Measurements from ENCODE around the gene AK3. TPM values are rescaled to one million over a fixed set of nuclear protein-coding genes. Genes with fewer than 3 reads are reported as not detected.

The AK3 gene
- 42.7 and 43.7 TPM in 2 replicates for total RNA-seq

GRCh38 chr9:4740638-4741364 is at the start of gene AK3:
TSS of gene AK3 (minus strand) at chr9:4741202. CDS start at chr9:4741087, 115 bp downstream.

DNA sequence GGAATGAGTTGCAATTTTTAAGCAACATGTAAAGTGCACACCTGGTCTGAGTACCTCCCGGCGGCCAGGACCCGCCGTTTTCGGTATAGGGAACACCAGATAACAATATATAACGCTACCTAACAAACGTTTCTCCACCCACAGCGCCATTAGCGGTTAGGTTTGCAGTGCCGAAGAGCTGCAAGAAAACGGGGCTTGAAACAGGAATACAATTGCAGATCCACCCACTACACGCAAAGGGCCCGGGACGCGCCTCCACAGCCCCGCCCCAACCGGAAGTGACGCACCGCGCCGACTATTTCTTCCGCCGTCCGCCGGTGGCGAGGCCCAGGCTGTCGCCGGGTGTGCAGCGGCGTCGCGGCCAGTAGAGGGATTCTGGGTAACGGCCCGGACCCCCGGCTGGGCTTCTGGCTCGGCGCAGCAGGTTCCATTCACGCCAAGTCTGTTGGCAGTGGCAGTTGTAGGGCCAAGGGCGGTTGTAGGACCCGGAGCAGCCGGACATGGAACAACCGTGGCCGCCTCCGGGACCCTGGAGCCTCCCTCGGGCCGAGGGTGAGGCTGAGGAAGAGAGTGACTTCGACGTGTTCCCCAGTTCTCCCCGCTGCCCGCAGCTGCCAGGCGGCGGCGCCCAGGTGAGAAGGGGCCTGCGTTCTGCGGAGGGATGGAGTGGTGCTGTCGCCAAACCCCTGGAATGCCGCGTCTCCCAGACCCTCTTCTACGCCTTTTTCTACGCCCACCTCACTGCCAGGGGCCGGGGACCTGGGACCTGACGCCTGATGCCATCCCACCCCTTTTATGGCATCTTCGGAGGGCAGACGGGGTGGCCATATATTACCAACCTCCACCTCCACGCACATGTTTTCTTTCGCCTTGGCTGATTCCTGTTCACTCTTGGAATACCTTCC is 61.5 kb downstream of the AK3 start, which contains the start of gene CDC37L1:
Gene CDC37L1 (plus strand): TSS at position 302 of the 905 bp plus-strand sequence. CDS start 199 bp downstream, at position 501.

GRCh38 chr9:4666042-4666699 is 74.8 kb downstream of the AK3 start, which contains the start of gene SPATA6L:
TSS of gene SPATA6L (minus strand) at chr9:4666480. CDS start at chr9:4666250, 230 bp downstream.

DNA sequence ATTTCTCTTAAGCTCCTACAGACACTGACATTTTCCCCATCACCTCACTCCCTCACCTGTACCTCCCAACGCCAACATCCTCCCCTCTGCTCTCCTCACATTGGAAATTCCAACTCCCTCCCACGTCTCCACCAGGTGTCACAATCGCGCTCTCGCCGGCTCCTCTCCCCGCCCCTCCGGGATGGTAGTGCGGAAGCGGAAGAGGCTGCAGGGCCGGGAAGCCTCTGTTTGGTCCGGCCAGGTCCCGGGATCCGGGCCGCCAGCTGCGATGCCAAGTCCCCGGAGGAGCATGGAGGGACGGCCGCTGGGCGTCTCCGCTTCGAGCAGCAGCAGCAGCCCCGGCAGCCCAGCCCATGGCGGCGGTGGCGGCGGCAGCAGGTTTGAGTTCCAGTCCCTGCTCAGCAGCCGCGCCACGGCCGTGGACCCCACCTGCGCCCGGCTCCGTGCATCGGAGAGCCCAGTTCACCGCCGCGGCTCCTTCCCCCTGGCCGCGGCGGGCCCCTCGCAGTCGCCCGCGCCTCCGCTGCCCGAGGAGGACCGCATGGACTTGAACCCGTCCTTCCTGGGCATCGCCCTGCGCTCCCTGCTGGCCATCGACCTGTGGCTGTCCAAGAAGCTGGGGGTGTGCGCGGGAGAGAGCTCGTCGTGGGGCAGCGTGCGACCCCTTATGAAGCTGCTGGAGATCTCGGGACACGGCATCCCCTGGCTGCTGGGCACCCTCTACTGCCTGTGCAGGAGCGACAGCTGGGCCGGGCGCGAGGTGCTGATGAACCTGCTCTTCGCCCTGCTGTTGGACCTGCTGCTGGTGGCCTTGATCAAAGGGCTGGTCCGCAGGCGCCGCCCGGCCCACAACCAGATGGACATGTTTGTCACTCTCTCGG is 78.7 kb downstream of the AK3 start, which contains the start of gene PLPP6:
Gene PLPP6 (plus strand): TSS at position 187 of the 881 bp plus-strand sequence. CDS start 82 bp downstream, at position 269.

Other genes starting within 250 kb of the AK3 start
- gene PLPP6, start 78.9 kb downstream of the AK3 start, total RNA-seq = 5.3 and 5.9 TPM in 2 replicates
- 0.15 and 1.6 TPM in 2 replicates for gene SPATA6L, start 74.7 kb downstream of the AK3 start, total RNA-seq
- 14.7 and 14.8 TPM in 2 replicates for gene CDC37L1, start 61.6 kb downstream of the AK3 start, total RNA-seq
- 16.0 and 21.1 TPM in 2 replicates for gene RCL1, start 51.7 kb upstream of the AK3 start, total RNA-seq
- gene JAK2, start 244.1 kb upstream of the AK3 start, total RNA-seq = 3.4 and 4.1 TPM in 2 replicates

Measured in hair follicular keratinocyte (primary cell).